WTC11 (cell line): Measurements from ENCODE around the gene UBXN6. TPM values are rescaled to one million over a fixed set of nuclear protein-coding genes. Genes with fewer than 3 reads are reported as not detected.

Source experiments
- ARID4B ChIP-seq: sonication (generic); formaldehyde crosslinking; IDR thresholded peaks from 2 replicates; pipeline ENCODE4 v1.8.0; 2023; ENCODE audit warnings: missing genetic modification reagents, mild to moderate bottlenecking, borderline replicate concordance
- ESRRA ChIP-seq: sonication (generic); formaldehyde crosslinking; IDR thresholded peaks from 2 replicates; pipeline ENCODE4 v1.8.1; 2022; ENCODE audit warnings: mild to moderate bottlenecking, missing genetic modification reagents, borderline replicate concordance
- FOXK1 ChIP-seq: sonication (generic); formaldehyde crosslinking; IDR thresholded peaks from 2 replicates; pipeline ENCODE4 v1.8.0; 2022; ENCODE audit warnings: mild to moderate bottlenecking, moderate library complexity, missing genetic modification reagents
- GABPB1 ChIP-seq: sonication (generic); formaldehyde crosslinking; IDR thresholded peaks from 2 replicates; pipeline ENCODE4 v1.8.1; 2023; ENCODE audit warnings: mild to moderate bottlenecking, missing genetic modification reagents
- IRF1 ChIP-seq: sonication (generic); formaldehyde crosslinking; IDR thresholded peaks from 2 replicates; pipeline ENCODE4 v1.8.0; 2023; ENCODE audit warnings: missing genetic modification reagents
- IRF2 ChIP-seq: sonication (generic); formaldehyde crosslinking; IDR thresholded peaks from 2 replicates; pipeline ENCODE4 v1.8.0; 2022; ENCODE audit warnings: low read depth, missing genetic modification reagents, borderline replicate concordance
- MXD4 ChIP-seq: fragments of 250-450 bp; sonication (Bioruptor Pico); IDR thresholded peaks from 2 replicates; pipeline ENCODE4 v1.8.0; 2021; ENCODE audit warnings: mild to moderate bottlenecking, moderate library complexity, borderline replicate concordance
- NFATC4 ChIP-seq: fragments of 250-450 bp; sonication (Bioruptor Pico); IDR thresholded peaks from 2 replicates; pipeline ENCODE4 v1.9.0; 2021; ENCODE audit warnings: mild to moderate bottlenecking
- NFE2L1 ChIP-seq: sonication (generic); formaldehyde crosslinking; IDR thresholded peaks from 2 replicates; pipeline ENCODE4 v1.8.1; 2023; ENCODE audit warnings: missing genetic modification reagents
- PRRX2 ChIP-seq: fragments of 250-450 bp; sonication (Bioruptor Pico); IDR thresholded peaks from 2 replicates; pipeline ENCODE4 v1.8.0; 2021; ENCODE audit warnings: mild to moderate bottlenecking
- SOX15 ChIP-seq: fragments of 250-450 bp; sonication (Bioruptor Pico); IDR thresholded peaks from 2 replicates; pipeline ENCODE4 v1.9.0; 2021; ENCODE audit warnings: mild to moderate bottlenecking
- SP1 ChIP-seq: sonication (generic); formaldehyde crosslinking; conservative IDR thresholded peaks from 2 replicates; pipeline ENCODE4 v1.8.1; 2022; ENCODE audit warnings: missing genetic modification reagents
- STAT6 ChIP-seq: sonication (generic); formaldehyde crosslinking; conservative IDR thresholded peaks from 2 replicates; pipeline ENCODE4 v1.8.1; 2023; ENCODE audit warnings: mild to moderate bottlenecking, low read depth, missing genetic modification reagents, moderate library complexity
- TP53 ChIP-seq: sonication (generic); formaldehyde crosslinking; IDR thresholded peaks from 2 replicates; pipeline ENCODE4 v1.8.1; 2023; ENCODE audit warnings: mild to moderate bottlenecking, missing genetic modification reagents
- ZNF219 ChIP-seq: sonication (generic); formaldehyde crosslinking; IDR thresholded peaks from 2 replicates; pipeline ENCODE4 v1.8.0; 2023; ENCODE audit warnings: missing genetic modification reagents, mild to moderate bottlenecking, borderline replicate concordance
- ZNF425 ChIP-seq: fragments of 250-450 bp; sonication (Bioruptor Pico); conservative IDR thresholded peaks from 2 replicates; pipeline ENCODE4 v1.9.0; 2021; ENCODE audit warnings: mild to moderate bottlenecking
- ZSCAN18 ChIP-seq: fragments of 250-450 bp; sonication (Bioruptor Pico); IDR thresholded peaks from 2 replicates; pipeline ENCODE4 v2.1.2; 2022; ENCODE audit warnings: mild to moderate bottlenecking, moderate library complexity
- total RNA-seq: library from RNA; stranded (reverse); gene quantifications from 3 replicates; pipeline ENCODE4 v1.2.3, GENCODE V29; 2021

UBXN6 gene
- total RNA-seq, 1 experiment from 2014 or later = 34.8 TPM

- TF ChIP-seq ZNF425 (CRISPR knock-in tag) (no peak), ZSCAN18 (CRISPR knock-in tag) (no peak), ESRRA (CRISPR knock-in tag) (no peak), GABPB1 (CRISPR knock-in tag) (peak; percentile 47; the same call in 1 of the 2 replicates), TP53 (CRISPR knock-in tag) (peak; percentile 80; the same call in 1 of the 2 replicates), MXD4 (no peak), SOX15 (CRISPR knock-in tag) (no peak), STAT6 (CRISPR knock-in tag) (no peak), NFE2L1 (no peak), ARID4B (CRISPR knock-in tag) (peak; percentile 51; the same call in 1 of the 2 replicates), ZNF219 (CRISPR knock-in tag) (no peak), PRRX2 (CRISPR knock-in tag) (no peak), NFATC4 (CRISPR knock-in tag) (no peak), FOXK1 (CRISPR knock-in tag) (peak; percentile 80), IRF2 (CRISPR knock-in tag) (no peak), IRF1 (CRISPR knock-in tag) (no peak), SP1 (CRISPR knock-in tag) (peak; percentile 77)
Observed at GRCh38 chr19:4400135-4400936, 57.3 kb downstream of the UBXN6 start, which contains the start of gene SH3GL1 (continued).
